ENCODE data around the gene KLHL1. TPM values are rescaled to one million over a fixed set of nuclear protein-coding genes. Genes with fewer than 3 reads are reported as not detected.

Gene KLHL1
- total RNA-seq, 2 donors from 2014 or later: 0.11 TPM; not detected in 1

DNA sequence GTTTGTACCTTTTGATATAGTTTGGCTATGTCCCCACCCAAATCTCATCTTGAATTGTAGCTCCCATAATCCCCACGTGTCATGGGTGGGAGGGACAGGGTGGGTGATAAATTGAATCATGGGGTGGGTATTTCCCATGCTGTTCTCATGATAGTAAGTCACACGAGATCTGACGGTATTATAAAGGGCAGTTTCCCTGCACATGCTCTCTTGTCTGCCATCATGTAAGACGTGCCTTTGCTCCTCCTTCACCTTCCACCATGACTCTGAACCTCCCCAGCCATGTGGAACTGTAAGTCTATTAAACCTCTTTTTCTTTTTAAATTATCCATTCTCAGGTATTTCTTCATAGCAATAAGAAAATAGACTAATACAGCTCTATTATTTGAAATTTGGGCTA lies 331.3 kb downstream of the KLHL1 start:
- Histone ChIP-seq H3K27ac (no peak overlapping the region), H3K36me3 (no peaks in the 10 kb centered on the region), H3K27me3 (no peaks in the 10 kb centered on the region), H3K4me1 (no peaks in the 10 kb centered on the region), H3K4me3 (no peak overlapping the region), H3K9me3 (no peaks in the 10 kb centered on the region), H3K9ac (ENCODE audit: low read depth in 2 of 2, low read length in 2 of 2) (no peak overlapping the region)
- DNase-seq: no peak
- no peak for TF ChIP-seq CTCF (IDR thresholded peaks at IDR 0.05)
- intact Hi-C loops (cut with DNase I): no loop called here

DNA sequence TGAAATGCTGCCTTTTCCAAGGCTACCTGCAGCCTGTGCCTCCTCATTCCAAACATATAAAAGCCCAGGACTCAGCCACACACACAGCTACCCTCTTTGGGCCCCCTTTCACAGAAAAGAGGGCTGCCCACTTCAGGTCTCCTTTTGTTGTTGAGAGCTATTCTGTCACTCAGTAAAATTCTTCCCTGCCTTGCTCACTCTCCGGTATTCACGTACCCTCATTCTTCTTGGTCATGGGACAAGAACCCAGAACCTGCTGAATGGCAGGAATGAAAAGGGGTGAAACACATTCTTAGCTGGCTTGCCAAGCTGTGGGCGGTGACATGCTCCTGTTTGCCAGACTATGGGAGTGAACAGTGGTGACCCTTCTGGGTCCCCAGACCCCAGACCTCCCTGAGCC lies 338.6 kb downstream of the KLHL1 start:
- DNase-seq: no peak
- Histone ChIP-seq H3K4me1 (no peaks in the 10 kb centered on the region), H3K4me3 (no peak overlapping the region), H3K36me3 (no peaks in the 10 kb centered on the region), H3K27ac (no peak overlapping the region), H3K9me3 (no peaks in the 10 kb centered on the region), H3K9ac (ENCODE audit: low read depth in 2 of 2, low read length in 2 of 2) (no peak overlapping the region), H3K27me3 (no peaks in the 10 kb centered on the region)
- no peak for TF ChIP-seq CTCF (IDR thresholded peaks at IDR 0.05)
- intact Hi-C loops (cut with DNase I): no loop called here

DNA sequence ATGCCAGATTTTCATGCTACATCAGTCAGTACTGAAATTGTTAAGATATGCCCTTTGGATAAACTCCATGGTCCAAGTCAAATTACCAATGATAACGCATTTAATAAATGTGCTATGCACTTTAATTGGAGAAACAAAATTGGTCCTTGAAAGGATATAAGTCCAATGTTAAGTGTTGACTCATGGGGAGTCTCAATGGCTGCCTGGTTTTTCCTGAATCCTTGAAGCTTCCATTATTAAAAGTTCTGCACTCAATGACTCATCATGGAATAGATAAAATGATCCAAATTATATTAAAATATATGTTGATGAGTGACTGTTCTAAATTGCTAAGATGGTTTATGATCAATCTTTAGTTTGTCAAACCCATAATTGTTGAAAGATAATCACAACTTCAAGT lies 346.7 kb downstream of the KLHL1 start:
- TF ChIP-seq CTCF (IDR thresholded peaks at IDR 0.05): no peak
- DNase-seq: no peak
- H3K9me3 ChIP-seq: no peaks in the 10 kb centered on the region
- H3K36me3 ChIP-seq: no peaks in the 10 kb centered on the region
- no peak overlapping the region for H3K4me3 ChIP-seq
- no peak overlapping the region for H3K27ac ChIP-seq
- H3K4me1 ChIP-seq: no peaks in the 10 kb centered on the region
- no peak overlapping the region for H3K9ac ChIP-seq (ENCODE audit: low read depth in 2 of 2, low read length in 2 of 2)
- intact Hi-C loops (cut with DNase I): no loop called here
- no peaks in the 10 kb centered on the region for H3K27me3 ChIP-seq

- no peaks in the 10 kb centered on the region for H3K9me3 ChIP-seq
- no peak for DNase-seq
- H3K9ac ChIP-seq (ENCODE audit: low read depth in 2 of 2, low read length in 2 of 2): no peak overlapping the region
- intact Hi-C loops (cut with DNase I): no loop called here
- no peak for TF ChIP-seq CTCF (IDR thresholded peaks at IDR 0.05)
- no peak overlapping the region for H3K4me3 ChIP-seq
- no peaks in the 10 kb centered on the region for H3K4me1 ChIP-seq
- H3K27me3 ChIP-seq: no peaks in the 10 kb centered on the region
- H3K36me3 ChIP-seq: no peaks in the 10 kb centered on the region
- no peak overlapping the region for H3K27ac ChIP-seq
These were observed 353.2 kb downstream of the KLHL1 start for GRCh38 chr13:69755101-69755500.

GRCh38 chr13:69751259-69751658 lies 357.0 kb downstream of the KLHL1 start:
- intact Hi-C loops (cut with DNase I): no loop called here
- Histone ChIP-seq H3K4me3 (no peak overlapping the region), H3K4me1 (no peaks in the 10 kb centered on the region), H3K36me3 (no peaks in the 10 kb centered on the region), H3K9me3 (no peaks in the 10 kb centered on the region), H3K27ac (no peak overlapping the region), H3K9ac (ENCODE audit: low read depth in 2 of 2, low read length in 2 of 2) (no peak overlapping the region), H3K27me3 (no peaks in the 10 kb centered on the region)
- no peak for DNase-seq
- no peak for TF ChIP-seq CTCF (IDR thresholded peaks at IDR 0.05)

Data from colonic mucosa (tissue), 4 donors.